B cell (primary cell): Measurements from ENCODE around the gene ZNF592. TPM values are rescaled to one million over a fixed set of nuclear protein-coding genes. Genes with fewer than 3 reads are reported as not detected.
A peak's percentile ranks its signal among the peaks of the same experiment; 100 is the strongest.

ENCODE experiments used
- ATAC-seq: fragments of 200-7000 bp; cut with Tn5 transposase; one replicate; pipeline ENCODE4 v1.10.0; 2021; ENCODE audit warnings: low read depth, mild to moderate bottlenecking, moderate number of reproducible peaks, moderate library complexity
- CTCF ChIA-PET: fragments of 350-600 bp; sonication (Branson Sonifier 250); formaldehyde crosslinking; loops from one replicate; lab custom pipeline; 2021; ENCODE audit warnings: antibody characterized with exemption, inconsistent platforms; lab: Charles Lee
- POLR2A ChIA-PET: fragments of 350-600 bp; sonication (Branson Sonifier 250); formaldehyde crosslinking; loops from one replicate; lab custom pipeline; 2021; ENCODE audit warnings: antibody characterized with exemption; lab: Charles Lee
- DNase-seq: peaks from one replicate; pipeline ENCODE4 v3.0.0; 2013
- H2AFZ ChIP-seq: 2 replicates; pipeline ENCODE4 v1.6.1; 2012; ENCODE audit warnings: mild to moderate bottlenecking, low read depth, low read length; ENCODE audit not compliant: insufficient read depth, poor library complexity, severe bottlenecking
- H3K27ac ChIP-seq, 2 donors: 1 replicate in 1 of 2; 2 replicates in 1 of 2; pipeline ENCODE4 v1.5.1; 2012 to 2013; ENCODE audit warnings: low read length in 2 of 2, mild to moderate bottlenecking in 2 of 2, moderate library complexity in 1 of 2
- H3K27me3 ChIP-seq, 4 experiments: fragments of 200-600 bp in 1 of 4; sonication (generic) in 1 of 4; replicated peaks in 1 of 4; 1 replicate in 2 of 4; 2 replicates in 2 of 4; pipeline versions ENCODE4 v1.6.1 to v1.7.0; 2013 to 2016; ENCODE audit warnings: low read length in 3 of 4, mild to moderate bottlenecking in 2 of 4, mixed read lengths in 1 of 4, moderate library complexity in 1 of 4; ENCODE audit not compliant: insufficient read depth in 4 of 4, control insufficient read depth in 3 of 4; ENCODE audit errors: control extremely low read depth in 1 of 4
- H3K36me3 ChIP-seq, 2 experiments: replicated peaks in 1 of 2; 1 replicate in 1 of 2; 2 replicates in 1 of 2; pipeline versions ENCODE4 v1.6.1 to v1.7.1; 2013; ENCODE audit warnings: low read length in 1 of 2; ENCODE audit not compliant: insufficient read depth in 2 of 2, control insufficient read depth in 1 of 2; ENCODE audit errors: control extremely low read depth in 1 of 2, extremely low read depth in 1 of 2
- H3K4me1 ChIP-seq, 2 donors: fragments of 200-600 bp in 1 of 2; sonication (generic) in 1 of 2; 1 replicate in 1 of 2; 2 replicates in 1 of 2; pipeline versions ENCODE4 v1.5.1 to v1.6.1; 2013 to 2017; ENCODE audit warnings: low read length in 2 of 2; ENCODE audit not compliant: control insufficient read depth in 2 of 2, insufficient read depth in 2 of 2
- H3K4me2 ChIP-seq: replicated peaks from 2 replicates; pipeline ENCODE3; 2012; ENCODE audit warnings: mild to moderate bottlenecking, low read depth, low read length; ENCODE audit not compliant: poor library complexity, severe bottlenecking
- H3K4me3 ChIP-seq, 5 experiments: fragments of 200-600 bp in 1 of 5; sonication (generic) in 1 of 5; 1 replicate in 3 of 5; 2 replicates in 2 of 5; pipeline versions ENCODE4 v1.5.1 to v1.7.0; 2011 to 2016; ENCODE audit warnings: low read length in 4 of 5, mild to moderate bottlenecking in 4 of 5, low read depth in 2 of 5, control low read depth in 1 of 5, moderate library complexity in 1 of 5; ENCODE audit not compliant: insufficient read depth in 1 of 5; ENCODE audit errors: control extremely low read depth in 1 of 5, extremely low read depth in 1 of 5
- H3K79me2 ChIP-seq: fragments of 200-600 bp; sonication (generic); one replicate; pipeline ENCODE4 v1.6.0; 2016; ENCODE audit warnings: low read length; ENCODE audit not compliant: control insufficient read depth, insufficient read depth
- H3K9ac ChIP-seq: fragments of 200-600 bp; sonication (generic); 2 replicates; pipeline ENCODE4 v1.6.1; 2017; ENCODE audit warnings: mild to moderate bottlenecking, low read length, moderate library complexity
- H3K9me3 ChIP-seq, 3 donors: one replicate each; pipeline versions ENCODE4 v1.6.1 to v1.7.1; 2013; ENCODE audit warnings: low read length in 2 of 3; ENCODE audit not compliant: control insufficient read depth in 2 of 3, insufficient read depth in 1 of 3; ENCODE audit errors: control extremely low read depth in 1 of 3
- H4K20me1 ChIP-seq: 2 replicates; pipeline ENCODE4 v1.6.0; 2012; ENCODE audit warnings: mild to moderate bottlenecking, low read length; ENCODE audit not compliant: insufficient read depth, control insufficient read depth, poor library complexity, severe bottlenecking
- H3K27ac Mint-ChIP-seq: one replicate; pipeline ENCODE4 v1.8.0; 2021; ENCODE audit warnings: mixed read lengths
- H3K27me3 Mint-ChIP-seq: one replicate; pipeline ENCODE4 v1.8.0; 2021; ENCODE audit warnings: mixed read lengths
- H3K4me1 Mint-ChIP-seq: one replicate; pipeline ENCODE4 v1.8.0; 2021; ENCODE audit warnings: mixed read lengths
- H3K4me3 Mint-ChIP-seq: one replicate; pipeline ENCODE4 v1.8.0; 2021; ENCODE audit warnings: mixed read lengths
- H3K9me3 Mint-ChIP-seq: one replicate; pipeline ENCODE4 v1.8.0; 2022; ENCODE audit warnings: mixed read lengths; ENCODE audit not compliant: insufficient read depth
- CTCF ChIP-seq: fragments of 200-600 bp; IDR thresholded peaks from one replicate; pipeline ENCODE4 v1.8.0; 2022; ENCODE audit warnings: antibody characterized with exemption, mild to moderate bottlenecking
- EZH2 ChIP-seq: IDR thresholded peaks from 2 replicates; pipeline ENCODE4 v1.6.1; 2012; ENCODE audit warnings: borderline replicate concordance, low read depth, mild to moderate bottlenecking, moderate library complexity, low read length; ENCODE audit not compliant: insufficient read depth, poor library complexity, severe bottlenecking
- WGBS: methylation state at CpG from one replicate; pipeline ENCODE4 v1.1.5; 2013; ENCODE audit warnings: missing lambda C conversion rate; ENCODE audit not compliant: insufficient coverage; 5-methylcytosine and 5-hydroxymethylcytosine counted together
- intact Hi-C: fragments of 100-400 bp; cut with micrococcal nuclease; formaldehyde crosslinking; loops from one replicate; pipeline ENCODE4 v1.10.0; 2022
- polyA plus RNA-seq: library from polyadenylated mRNA; depleted of rRNA; stranded (reverse); fragments of >200 nt; gene quantifications from 2 replicates; pipeline ENCODE4 v1.2.3, GENCODE V29; 2012
- total RNA-seq, 2 donors: library from RNA; stranded (reverse); fragments of 120-200 nt in 1 of 2; gene quantifications; 1 replicate in 1 of 2; 2 replicates in 1 of 2; pipeline versions ENCODE4 v1.2.3 to v1.2.4, GENCODE V29; 2013 to 2022

Gene ZNF592
- total and polyA plus RNA-seq, 2 donors (not counting 1 experiment from before 2014, with no cell fraction given) = 35.8 to 64.4 TPM

GRCh38 chr15:84716036-84716732 is 32.2 kb upstream of the ZNF592 start, which contains the start of gene SEC11A:
TSS of gene SEC11A (minus strand) at chr15:84716139. CDS start at chr15:84716075, 64 bp downstream.
- intact Hi-C loops = loop anchor here (1.0 to 5.0 kb wide), 7 partner anchors 19 to 266 kb away; partner anchors contain the start of genes NMB, PDE8A, WDR73 and ZNF592

More at GRCh38 chr15:84716036-84716732, 32.2 kb upstream of the ZNF592 start, which contains the start of gene SEC11A:
- Mint-ChIP-seq H3K27ac (peak within 1 kb of the TSS; percentile 94), H3K9me3 (no peaks in the 10 kb centered on the region), H3K27me3 (no peaks in the 10 kb centered on the region), H3K4me1 (peaks cover 45% of the 10 kb centered on the region), H3K4me3 (peak within 1 kb of the TSS; percentile 93)
- Histone ChIP-seq H3K27me3 (no peaks in the 10 kb centered on the region), H3K27ac (peak within 1 kb of the TSS; percentile 82 to 92), H3K4me1 (peaks cover 27 to 39% of the 10 kb centered on the region in 2 donors), H3K4me3 (peak within 1 kb of the TSS; percentile 70 to 99 (median 87)), H3K9me3 (no peaks in the 10 kb centered on the region), H3K4me2 (peak within 1 kb of the TSS; percentile 89), H2AFZ (peak within 1 kb of the TSS; percentile 94), H3K9ac (peak within 1 kb of the TSS; percentile 95), H3K79me2 (peaks cover 61% of the 10 kb centered on the region), H4K20me1 (peaks cover 33% of the 10 kb centered on the region), H3K36me3 (peaks cover 0 to 6% of the 10 kb centered on the region in 2 experiments)
- TF ChIP-seq EZH2 (no peak), CTCF (no peak)
- POLR2A ChIA-PET = interaction anchor here (0.6 to 3.7 kb wide), 15 partner anchors 9 to 90 kb away, joined by 3 to 49 read pairs (median 4); partner anchors contain the start of genes WDR73 and ZNF592
- ATAC-seq (peak; percentile 96), DNase-seq (peak; percentile 96)
- 0% methylated on average over 42 of the region's 57 CpGs for WGBS
- CTCF ChIA-PET = interaction anchor here (0.6 to 3.9 kb wide), 12 partner anchors 9 to 272 kb away, joined by 3 to 33 read pairs (median 4); partner anchors contain the start of genes NMB, WDR73 and ZNF592
